Upper lobe of left lung (tissue), 6 donors: Measurements from ENCODE around the gene BRMS1L. TPM values are rescaled to one million over a fixed set of nuclear protein-coding genes. Genes with fewer than 3 reads are reported as not detected.
A peak's percentile ranks its signal among the peaks of the same experiment; 100 is the strongest.

Source experiments
- ATAC-seq, 2 donors: fragments of 200-7000 bp; cut with Tn5 transposase; one replicate each; pipeline ENCODE4 v1.9.1; 2022; ENCODE audit warnings: mild to moderate bottlenecking in 2 of 2, moderate library complexity in 2 of 2; ENCODE audit not compliant: low FRiP score in 2 of 2
- DNase-seq, 2 donors: peaks; one replicate each; pipeline ENCODE4 v3.0.0-alpha.2; 2019 to 2020
- H3K27ac ChIP-seq, 4 donors: fragments of 200-600 bp; sonication (generic); one replicate each; pipeline ENCODE4 v1.5.1; 2016 to 2019
- H3K27me3 ChIP-seq, 4 donors: fragments of 200-600 bp; sonication (generic); one replicate each; pipeline ENCODE4 v1.5.1; 2017 to 2019
- H3K36me3 ChIP-seq, 4 donors: fragments of 200-600 bp; sonication (generic); one replicate each; pipeline ENCODE4 v1.5.1; 2016 to 2019
- H3K4me1 ChIP-seq, 4 donors: fragments of 200-600 bp; sonication (generic); one replicate each; pipeline ENCODE4 v1.5.1; 2018 to 2019
- H3K4me3 ChIP-seq, 4 donors: fragments of 200-600 bp; sonication (generic); one replicate each; pipeline ENCODE4 v1.5.1; 2017 to 2019; ENCODE audit warnings: mild to moderate bottlenecking in 2 of 4, moderate library complexity in 1 of 4
- H3K9me3 ChIP-seq, 4 donors: fragments of 200-600 bp; sonication (generic); one replicate each; pipeline ENCODE4 v1.5.1; 2018 to 2019
- EP300 ChIP-seq, 4 donors: sonication (generic); formaldehyde crosslinking; IDR thresholded peaks; one replicate each; pipeline ENCODE4 v1.5.1; 2017; ENCODE audit warnings: antibody characterized with exemption in 4 of 4, control low read depth in 2 of 4
- POLR2A ChIP-seq, 4 donors: fragments of 450-650 bp; IDR thresholded peaks; one replicate each; pipeline ENCODE4 v1.5.1; 2016 to 2017; ENCODE audit warnings: antibody characterized with exemption in 4 of 4, mild to moderate bottlenecking in 2 of 4
- POLR2AphosphoS5 ChIP-seq, 2 donors: sonication (generic); formaldehyde crosslinking; IDR thresholded peaks; one replicate each; pipeline ENCODE4 v1.5.1; 2017; ENCODE audit warnings: antibody characterized with exemption in 2 of 2
- WGBS, 2 donors: methylation state at CpG; one replicate each; pipeline ENCODE4 v1.1.5; 2017 to 2018; 5-methylcytosine and 5-hydroxymethylcytosine counted together
- total RNA-seq, 6 donors: library from RNA; depleted of rRNA in 4 of 6; stranded (reverse); fragments of >200 nt in 4 of 6; gene quantifications; one replicate each; pipeline versions ENCODE4 v1.1.0 to v1.2.1, GENCODE V29; 2016 to 2021
- TF ChIP-seq, protein P1 (sequence below), 6 experiments: fragments of 450-650 bp in 4 of 6; fragments of 200-600 bp in 2 of 6; sonication (generic) in 2 of 6; IDR thresholded peaks; one replicate each; pipeline ENCODE4 v1.5.1; 2016 to 2019; ENCODE audit warnings: antibody characterized with exemption in 6 of 6
- donor health status: DM: no; HTN: no; CAD: no; lungs with moderate emphysema.
- donor health status: DM: no; HTN: yes; CAD: no; lungs with severe emphysema.

The BRMS1L gene
- total RNA-seq, 6 donors from 2014 or later = 2.1 to 14.4 (median 6.7) TPM

DNA sequence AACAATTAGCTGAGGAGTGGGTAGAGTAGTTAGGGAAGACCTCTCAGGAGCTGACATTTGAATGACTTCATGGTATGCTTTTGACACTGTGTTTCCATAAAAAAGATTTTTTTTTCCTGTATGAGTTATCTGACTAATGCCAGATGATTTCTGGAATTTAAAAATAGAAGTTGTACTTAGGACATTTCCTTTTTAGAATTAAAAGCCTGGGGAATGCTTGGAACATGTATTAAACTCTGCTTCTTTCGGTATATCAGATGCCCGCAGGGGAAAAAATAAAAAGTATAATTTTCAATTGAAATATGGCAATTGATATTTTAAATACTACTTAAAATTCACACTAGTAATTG, 41.1 kb downstream of the BRMS1L start:
- Histone ChIP-seq H3K27me3 (no peaks in the 10 kb centered on the region), H3K4me1 (no peaks in the 10 kb centered on the region), H3K4me3 (no peak overlapping the region), H3K27ac (no peak overlapping the region), H3K36me3 (peaks cover 0 to 32% (median 5%) of the 10 kb centered on the region in 4 donors), H3K9me3 (no peaks in the 10 kb centered on the region)
- DNase-seq = no peak
- no peak for ATAC-seq
- 91 to 98% methylated on average over 2 of the region's 2 CpGs for WGBS, 2 donors
- TF ChIP-seq POLR2AphosphoS5 (IDR thresholded peaks at IDR 0.05) (no peak), POLR2A (IDR thresholded peaks at IDR 0.05) (no peak), EP300 (IDR thresholded peaks at IDR 0.05) (no peak)
- TF ChIP-seq, protein P1, sequence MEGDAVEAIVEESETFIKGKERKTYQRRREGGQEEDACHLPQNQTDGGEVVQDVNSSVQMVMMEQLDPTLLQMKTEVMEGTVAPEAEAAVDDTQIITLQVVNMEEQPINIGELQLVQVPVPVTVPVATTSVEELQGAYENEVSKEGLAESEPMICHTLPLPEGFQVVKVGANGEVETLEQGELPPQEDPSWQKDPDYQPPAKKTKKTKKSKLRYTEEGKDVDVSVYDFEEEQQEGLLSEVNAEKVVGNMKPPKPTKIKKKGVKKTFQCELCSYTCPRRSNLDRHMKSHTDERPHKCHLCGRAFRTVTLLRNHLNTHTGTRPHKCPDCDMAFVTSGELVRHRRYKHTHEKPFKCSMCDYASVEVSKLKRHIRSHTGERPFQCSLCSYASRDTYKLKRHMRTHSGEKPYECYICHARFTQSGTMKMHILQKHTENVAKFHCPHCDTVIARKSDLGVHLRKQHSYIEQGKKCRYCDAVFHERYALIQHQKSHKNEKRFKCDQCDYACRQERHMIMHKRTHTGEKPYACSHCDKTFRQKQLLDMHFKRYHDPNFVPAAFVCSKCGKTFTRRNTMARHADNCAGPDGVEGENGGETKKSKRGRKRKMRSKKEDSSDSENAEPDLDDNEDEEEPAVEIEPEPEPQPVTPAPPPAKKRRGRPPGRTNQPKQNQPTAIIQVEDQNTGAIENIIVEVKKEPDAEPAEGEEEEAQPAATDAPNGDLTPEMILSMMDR (IDR thresholded peaks at IDR 0.05) = no peak

DNA sequence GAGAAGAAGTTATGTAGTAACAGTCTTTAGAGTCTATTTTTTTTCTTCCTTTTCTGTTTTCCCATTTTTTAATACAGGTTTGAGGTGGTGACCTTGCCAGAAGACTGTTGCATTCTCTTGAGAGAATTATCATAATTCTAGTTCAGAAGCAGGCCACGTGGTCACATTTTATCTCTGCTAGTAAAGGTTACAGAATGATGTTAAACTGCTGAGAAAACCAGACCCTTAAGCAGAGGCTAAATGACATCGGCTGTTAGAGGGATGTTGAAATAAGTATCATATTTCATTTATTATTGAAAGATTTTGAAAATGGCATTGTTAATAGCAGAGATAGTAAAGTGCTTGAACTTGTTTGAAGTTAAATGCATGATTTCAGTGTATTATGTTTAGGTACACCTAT, 49.2 kb downstream of the BRMS1L start:
- no peak for ATAC-seq
- TF ChIP-seq POLR2AphosphoS5 (IDR thresholded peaks at IDR 0.05) (no peak), POLR2A (IDR thresholded peaks at IDR 0.05) (no peak), EP300 (IDR thresholded peaks at IDR 0.05) (no peak)
- TF ChIP-seq, protein P1 (IDR thresholded peaks at IDR 0.05) = no peak

DNA sequence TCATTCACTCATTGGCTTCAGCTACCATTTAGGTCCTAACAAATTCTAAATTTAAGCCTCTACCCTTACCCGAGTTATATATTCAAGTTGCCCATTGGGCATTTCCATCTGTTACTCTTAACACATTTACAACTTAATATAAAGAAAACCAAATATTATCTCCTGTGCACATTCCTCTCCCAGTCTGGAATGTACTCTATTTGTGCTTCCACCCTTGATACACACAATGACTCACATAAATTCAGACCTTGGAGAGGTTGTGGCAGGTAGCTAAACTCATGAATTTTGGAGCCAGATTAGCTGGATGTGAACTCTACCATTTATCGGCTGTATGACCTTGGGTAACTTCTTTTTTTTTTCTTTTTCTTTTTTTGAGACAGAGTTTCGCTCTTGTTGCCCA, 51.1 kb downstream of the BRMS1L start:
- DNase-seq (no peak), ATAC-seq (peak in 1 of 2 donors; percentile 44)
- H3K9me3 ChIP-seq = no peaks in the 10 kb centered on the region
- H3K4me3 ChIP-seq = no peak overlapping the region
- no peaks in the 10 kb centered on the region for H3K36me3 ChIP-seq
- peaks cover 5 to 22% (median 13%) of the 10 kb centered on the region in 4 donors for H3K4me1 ChIP-seq
- H3K27me3 ChIP-seq = no peaks in the 10 kb centered on the region
- H3K27ac ChIP-seq = peak overlapping the region in 1 of 4 donors; percentile 15
- 72 to 77% methylated on average over 3 of the region's 3 CpGs for WGBS, 2 donors
- TF ChIP-seq POLR2A (IDR thresholded peaks at IDR 0.05) (no peak), POLR2AphosphoS5 (IDR thresholded peaks at IDR 0.05) (no peak), EP300 (IDR thresholded peaks at IDR 0.05) (no peak)
- TF ChIP-seq, protein P1 (IDR thresholded peaks at IDR 0.05) = no peak

More for the DNA sequence above, 49.2 kb downstream of the BRMS1L start:
- WGBS, 2 donors = 67 to 81% methylated on average over 2 of the region's 2 CpGs
- no peaks in the 10 kb centered on the region for H3K27me3 ChIP-seq
- no peaks in the 10 kb centered on the region for H3K36me3 ChIP-seq
- DNase-seq = no peak
- H3K4me3 ChIP-seq = no peak overlapping the region
- peaks cover 5 to 22% (median 13%) of the 10 kb centered on the region in 4 donors for H3K4me1 ChIP-seq
- H3K27ac ChIP-seq = no peak overlapping the region
- H3K9me3 ChIP-seq = no peaks in the 10 kb centered on the region

DNA sequence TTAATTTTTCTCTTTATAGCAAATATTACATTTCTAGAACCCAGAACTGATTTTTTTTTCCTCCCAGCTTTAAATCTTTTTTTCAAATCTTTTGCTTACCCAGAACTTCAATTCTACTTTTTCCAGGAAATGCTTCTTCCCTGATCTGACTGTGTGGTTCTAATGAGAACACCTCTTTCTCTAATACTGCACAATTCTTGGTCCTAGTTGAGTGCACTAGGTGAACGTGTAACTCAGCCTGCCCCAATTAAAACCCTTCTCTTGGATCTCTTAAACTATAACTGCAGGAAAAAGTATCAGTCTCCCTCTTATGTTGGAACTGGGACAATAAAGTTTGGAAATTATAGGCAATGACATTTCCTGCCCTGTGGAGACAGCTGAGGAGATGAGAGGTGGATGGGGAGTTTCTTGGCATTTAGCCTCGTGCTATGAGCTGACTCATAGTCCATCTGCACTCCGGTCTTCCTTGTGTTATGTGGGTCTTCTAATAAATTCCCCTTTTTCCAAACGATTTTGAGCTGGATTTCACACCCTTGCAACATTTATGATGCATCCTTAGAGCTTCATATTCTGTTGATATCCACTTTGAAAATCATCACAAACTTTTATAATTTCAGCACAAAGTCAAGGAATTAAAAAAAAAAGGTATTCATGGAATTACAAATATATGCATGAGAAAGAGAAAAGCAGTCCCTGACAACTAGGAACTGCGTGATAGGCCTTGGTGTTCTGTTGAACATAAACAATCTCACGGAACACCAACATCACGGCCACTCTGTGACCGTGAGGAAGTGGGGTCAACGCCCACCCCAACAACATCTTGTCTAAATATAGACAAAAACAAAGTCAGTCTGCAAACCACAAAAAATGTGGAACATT, 52.4 kb downstream of the BRMS1L start:
- Histone ChIP-seq H3K4me1 (peaks cover 5 to 22% (median 13%) of the 10 kb centered on the region in 4 donors), H3K4me3 (no peak overlapping the region), H3K27ac (no peak overlapping the region), H3K36me3 (no peaks in the 10 kb centered on the region), H3K27me3 (no peaks in the 10 kb centered on the region), H3K9me3 (no peaks in the 10 kb centered on the region)
- ATAC-seq (peak in 1 of 2 donors; percentile 86), DNase-seq (peak in 1 of 2 donors; percentile 36)
- 24 to 28% methylated on average over 9 of the region's 9 CpGs for WGBS, 2 donors
- no peak for TF ChIP-seq EP300 (IDR thresholded peaks at IDR 0.05)
- TF ChIP-seq, protein P1 (IDR thresholded peaks at IDR 0.05) = no peak
- no peak for TF ChIP-seq POLR2A (IDR thresholded peaks at IDR 0.05)
- TF ChIP-seq POLR2AphosphoS5 (IDR thresholded peaks at IDR 0.05) = no peak
